GM19238 (cell line): ENCODE results near the gene PLCB1.
"Not testable (repeated sequence)": the region's sequence is repeated elsewhere in the genome, so short reads cannot be mapped to it uniquely, and the experiment has no call there.

Experiments
- DNase-seq: peaks from one replicate; pipeline ENCODE4 v3.0.0; 2011; ENCODE audit warnings: low spot score; ENCODE audit not compliant: insufficient read length

PLCB1 gene

GRCh38 chr20:8156235-8157079 is 24.4 kb downstream of the PLCB1 start:
- DNase-seq = no peak

DNA sequence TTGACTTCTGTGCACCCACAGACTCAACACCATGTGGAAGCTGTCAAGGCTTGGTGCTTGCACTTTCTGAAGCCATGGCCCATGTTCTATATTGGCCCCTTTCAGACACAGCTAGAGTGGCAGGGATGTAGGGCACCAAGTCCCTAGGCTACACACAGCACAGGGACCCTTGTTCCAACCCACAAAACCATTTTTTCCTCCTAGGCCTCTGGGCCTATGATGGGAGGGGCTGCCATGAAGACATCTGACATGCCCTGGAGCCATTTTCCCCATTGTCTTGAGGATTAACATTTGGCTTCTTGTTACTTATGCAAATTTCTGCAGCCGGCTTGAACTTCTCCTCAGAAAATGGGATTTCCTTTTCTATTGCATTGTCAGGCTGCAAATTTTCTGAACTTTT is 27.2 kb downstream of the PLCB1 start:
- not testable (repeated sequence) for DNase-seq

GRCh38 chr20:8161264-8162071 is 29.4 kb downstream of the PLCB1 start:
- DNase-seq = no peak

DNA sequence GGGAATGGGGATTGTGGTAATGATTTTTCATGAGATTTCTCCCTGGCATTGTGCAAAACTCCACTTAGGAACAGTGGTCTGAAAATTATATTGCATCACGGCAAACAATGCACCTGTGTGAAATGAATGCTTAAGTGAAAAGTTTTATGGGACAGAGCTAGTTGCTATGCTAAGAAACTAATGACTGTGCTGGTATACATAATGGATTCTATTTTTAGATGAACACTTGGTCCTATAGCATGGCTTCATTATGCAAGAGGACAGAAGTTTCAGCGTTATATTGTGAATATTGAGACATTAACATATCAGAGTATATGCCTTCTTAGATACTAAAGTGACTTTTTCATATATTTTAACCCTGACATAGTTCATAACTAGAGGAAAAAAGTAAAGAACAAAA is 30.5 kb downstream of the PLCB1 start:
- no peak for DNase-seq

- no peak for DNase-seq
Measured at GRCh38 chr20:8163543-8163942, 31.5 kb downstream of the PLCB1 start.

GRCh38 chr20:8166730-8167129 is 34.7 kb downstream of the PLCB1 start:
- no peak for DNase-seq

DNA sequence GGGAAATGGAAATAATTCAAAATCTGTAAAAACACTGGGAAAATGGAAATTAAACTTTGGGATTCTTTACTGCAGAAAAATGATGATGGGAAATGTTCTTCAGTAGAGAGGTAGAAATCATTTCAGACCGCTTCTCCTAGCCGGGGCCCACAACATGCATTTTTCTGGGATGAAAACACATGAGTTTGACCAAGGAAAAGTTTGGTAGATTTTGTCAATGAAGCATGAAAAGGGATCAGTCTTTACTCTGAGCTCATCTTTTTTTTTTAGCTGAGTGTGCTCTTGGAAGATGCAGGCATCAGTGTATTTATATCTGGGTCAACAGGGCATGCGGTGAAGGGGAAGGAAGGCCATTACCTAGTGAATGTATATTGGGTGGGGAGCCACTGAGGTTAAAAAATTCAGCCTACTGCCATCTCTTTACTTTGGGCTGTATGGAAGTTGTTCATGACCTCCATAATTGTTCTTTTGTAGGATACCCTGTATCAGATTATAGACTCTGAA is 36.8 kb downstream of the PLCB1 start:
- DNase-seq = no peak

DNA sequence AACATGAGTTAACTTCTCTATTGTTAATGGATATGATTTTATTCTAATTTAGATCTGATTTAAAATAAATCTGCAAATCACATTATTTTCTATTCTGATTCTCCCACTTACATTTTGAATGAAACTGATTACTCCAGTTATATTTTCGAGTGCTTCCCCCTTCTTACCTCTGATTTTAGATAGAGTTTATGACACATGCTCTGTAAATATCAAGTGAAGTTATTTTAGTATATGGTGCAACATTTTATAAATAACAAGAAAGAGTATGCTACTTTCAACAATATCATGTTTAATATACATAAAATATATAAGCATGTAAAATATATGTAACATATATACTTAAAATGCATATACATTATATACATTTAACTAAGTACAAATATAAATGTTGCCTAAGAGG is 38.9 kb downstream of the PLCB1 start:
- no peak for DNase-seq

DNA sequence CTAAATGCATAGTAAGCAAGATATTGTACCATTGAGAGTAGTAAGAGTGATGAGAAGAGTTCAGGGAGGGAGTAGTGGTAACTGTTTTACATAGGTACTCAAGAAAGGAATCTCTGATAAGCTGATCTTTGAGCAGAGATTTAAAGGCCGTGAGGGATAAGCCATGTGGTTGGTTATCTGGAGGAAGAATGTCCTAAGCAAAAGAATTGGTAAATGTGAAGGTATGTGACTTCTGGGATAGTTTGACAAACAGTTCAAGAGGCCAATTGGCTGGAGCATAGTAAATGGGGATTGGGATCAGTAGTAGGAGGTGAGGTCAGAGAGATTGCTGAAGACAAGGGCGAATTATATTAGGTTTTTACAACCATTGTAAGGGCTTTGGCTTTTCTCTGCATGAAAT is 40.1 kb downstream of the PLCB1 start:
- DNase-seq = no peak

DNA sequence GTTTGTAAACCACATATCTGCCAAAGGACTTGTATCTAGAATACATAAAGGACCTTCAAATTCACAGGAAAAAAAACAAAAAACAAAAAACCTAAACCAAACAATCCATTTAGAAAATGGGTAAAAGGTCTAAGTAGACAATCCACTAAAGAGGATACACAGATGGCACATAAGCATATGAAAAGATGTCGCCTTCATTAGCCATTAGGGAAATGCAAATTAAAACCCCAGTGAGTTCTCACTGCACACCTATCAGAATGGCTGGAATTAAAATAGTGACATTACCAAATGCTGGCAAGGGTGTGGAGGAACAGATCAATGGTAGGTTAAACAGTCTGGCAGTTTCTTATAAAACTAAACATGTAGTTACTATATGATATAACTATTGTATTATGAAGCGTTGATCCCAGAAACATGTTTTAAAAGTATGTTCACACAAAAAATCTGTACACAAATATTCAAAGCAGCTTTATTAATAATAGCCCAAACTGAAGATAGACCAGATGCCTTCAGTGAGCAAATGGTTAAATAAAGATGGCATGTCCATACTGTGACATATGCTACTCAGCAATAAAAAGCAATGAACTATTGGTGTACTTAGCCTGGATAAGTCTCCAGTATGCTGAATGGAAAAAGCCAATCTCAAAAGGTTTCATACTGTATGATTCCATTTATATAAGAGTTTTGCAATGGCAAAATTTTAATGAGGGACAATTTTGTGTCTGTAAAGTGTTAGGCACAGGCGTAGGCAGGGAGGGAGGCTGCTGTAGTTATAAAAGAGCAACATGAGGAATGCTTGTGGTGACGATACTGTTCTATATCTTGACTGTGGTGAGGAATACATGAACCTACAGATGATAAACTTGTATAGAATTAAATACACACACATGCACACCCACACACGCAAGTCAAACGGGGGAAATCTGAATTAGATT is 43.9 kb downstream of the PLCB1 start:
- no peak for DNase-seq

DNA sequence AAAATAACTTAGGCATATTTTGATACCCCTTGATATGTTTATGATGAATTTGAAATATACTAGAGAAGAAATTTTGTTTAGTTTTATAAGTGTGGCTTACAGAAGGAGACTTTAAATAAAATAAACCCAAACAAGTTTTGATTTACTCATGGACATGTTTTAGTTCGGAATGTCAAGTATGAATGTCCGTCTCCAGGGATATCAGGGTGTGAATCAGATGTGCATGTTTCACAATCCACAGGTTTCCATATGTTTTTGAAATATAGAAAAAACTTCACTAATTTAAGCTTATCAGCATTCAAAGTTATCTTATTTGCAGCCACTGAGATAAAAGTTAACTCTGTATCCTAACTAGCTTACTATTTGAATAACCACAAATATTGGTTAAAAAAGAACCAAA is 51.5 kb downstream of the PLCB1 start:
- DNase-seq = no peak

GRCh38 chr20:8187740-8188139 is 55.7 kb downstream of the PLCB1 start:
- no peak for DNase-seq

- no peak for DNase-seq
Measured at GRCh38 chr20:8190043-8190880, 58.2 kb downstream of the PLCB1 start.

GRCh38 chr20:8194721-8195120 is 62.7 kb downstream of the PLCB1 start:
- no peak for DNase-seq

GRCh38 chr20:8196096-8196495 is 64.0 kb downstream of the PLCB1 start:
- no peak for DNase-seq

GRCh38 chr20:8200220-8200619 is 68.2 kb downstream of the PLCB1 start:
- no peak for DNase-seq

DNA sequence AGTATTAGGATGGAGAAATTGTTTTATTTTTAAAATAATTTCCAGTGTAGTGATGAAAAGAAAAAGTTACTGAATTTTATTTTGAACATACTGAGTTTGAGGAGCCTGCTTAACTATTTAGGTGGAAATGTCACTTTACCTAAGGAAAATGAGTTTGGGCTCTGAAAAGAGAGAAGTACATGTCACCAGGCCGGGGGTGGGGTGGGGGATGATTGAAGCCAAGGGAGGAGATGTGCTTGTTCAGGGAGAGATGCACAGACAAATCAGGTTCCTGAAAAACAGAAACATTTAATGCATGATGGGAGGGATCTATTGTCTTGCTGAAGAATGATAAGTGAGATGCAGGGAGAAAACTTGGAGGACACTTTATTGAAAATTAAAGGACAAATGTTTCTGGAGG is 71.3 kb downstream of the PLCB1 start:
- DNase-seq = no peak

DNA sequence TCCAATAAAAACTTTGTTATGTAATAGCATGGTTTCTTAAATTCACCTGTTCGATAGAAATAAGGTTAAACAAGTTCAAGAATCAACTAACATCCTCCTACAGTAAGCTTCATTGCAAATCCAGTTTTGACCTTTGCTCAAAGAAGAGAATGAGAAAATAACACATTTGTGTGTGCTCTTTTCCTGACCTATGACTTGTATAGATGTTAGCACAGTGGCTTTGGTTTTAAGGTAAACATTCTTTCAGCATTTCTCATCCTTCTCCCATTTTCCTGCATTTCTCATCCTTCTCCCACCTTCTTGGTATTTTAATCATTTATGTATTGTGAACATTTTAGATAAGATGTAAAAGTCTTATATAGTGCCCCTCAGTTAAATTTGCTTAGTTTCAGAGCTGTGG is 73.9 kb downstream of the PLCB1 start:
- DNase-seq = no peak

DNA sequence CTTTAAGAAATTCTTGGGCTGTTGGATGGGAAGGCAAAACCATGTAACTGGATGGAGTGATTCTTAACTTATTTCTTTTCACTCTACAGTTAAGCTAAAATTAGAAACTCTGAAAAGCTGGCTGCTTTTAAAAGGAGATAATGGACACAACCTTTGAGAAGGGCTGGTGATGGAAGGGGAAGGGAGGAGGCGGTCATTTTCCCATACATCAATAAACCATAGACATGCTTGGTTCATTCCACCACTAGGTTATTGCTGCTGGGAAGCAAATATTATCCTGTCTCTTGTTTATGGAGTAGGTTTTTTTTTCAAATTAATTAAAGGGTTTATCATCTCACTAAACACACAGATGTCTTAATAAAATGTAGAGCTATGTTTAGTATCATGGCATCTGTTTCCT is 76.2 kb downstream of the PLCB1 start:
- DNase-seq = no peak

DNA sequence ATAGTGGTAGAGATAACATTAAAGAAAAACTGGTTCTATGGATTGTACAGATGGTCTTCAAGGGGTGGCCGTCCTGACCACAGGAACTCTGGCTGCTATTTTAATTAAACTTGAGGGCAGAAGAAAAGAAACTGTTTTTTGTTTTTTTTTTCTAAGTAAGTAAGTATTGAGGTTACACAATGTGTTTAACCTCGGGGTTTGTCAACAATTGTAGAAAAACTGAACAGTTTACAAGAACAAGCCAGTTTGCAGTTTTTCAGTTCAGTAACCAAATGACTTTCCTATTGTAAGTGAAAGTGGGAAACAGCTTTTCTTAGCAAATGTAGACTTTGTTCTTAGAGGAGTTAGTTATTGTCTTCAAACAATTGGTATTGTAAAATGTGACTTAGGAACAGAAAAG is 77.0 kb downstream of the PLCB1 start:
- DNase-seq = no peak

DNA sequence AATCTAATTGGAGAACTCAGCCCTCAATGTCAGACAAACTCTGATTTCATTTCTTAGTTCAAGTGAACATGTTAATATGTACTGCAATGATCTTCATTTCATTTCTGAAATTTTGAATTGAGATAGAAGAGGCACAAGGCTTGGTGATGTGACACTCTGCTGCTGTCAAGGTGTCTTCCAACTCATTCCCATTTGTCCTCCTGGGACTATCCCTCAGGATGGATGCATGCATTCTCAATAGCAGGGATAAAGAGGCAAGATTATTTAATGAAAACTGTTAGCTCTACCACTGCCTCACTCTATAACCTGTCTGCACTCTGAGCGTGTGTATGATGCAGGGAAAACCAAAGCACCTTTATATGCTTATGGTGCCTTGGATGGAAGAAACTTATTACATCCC is 78.7 kb downstream of the PLCB1 start:
- no peak for DNase-seq
